ENCODE data around the gene ABHD2. TPM values are rescaled to one million over a fixed set of nuclear protein-coding genes. Genes with fewer than 3 reads are reported as not detected.
A peak's percentile ranks its signal among the peaks of the same experiment; 100 is the strongest.

ABHD2 gene
- polyA plus RNA-seq, 3 donors, result 30.8 to 67.1 (median 37.3) TPM

DNA sequence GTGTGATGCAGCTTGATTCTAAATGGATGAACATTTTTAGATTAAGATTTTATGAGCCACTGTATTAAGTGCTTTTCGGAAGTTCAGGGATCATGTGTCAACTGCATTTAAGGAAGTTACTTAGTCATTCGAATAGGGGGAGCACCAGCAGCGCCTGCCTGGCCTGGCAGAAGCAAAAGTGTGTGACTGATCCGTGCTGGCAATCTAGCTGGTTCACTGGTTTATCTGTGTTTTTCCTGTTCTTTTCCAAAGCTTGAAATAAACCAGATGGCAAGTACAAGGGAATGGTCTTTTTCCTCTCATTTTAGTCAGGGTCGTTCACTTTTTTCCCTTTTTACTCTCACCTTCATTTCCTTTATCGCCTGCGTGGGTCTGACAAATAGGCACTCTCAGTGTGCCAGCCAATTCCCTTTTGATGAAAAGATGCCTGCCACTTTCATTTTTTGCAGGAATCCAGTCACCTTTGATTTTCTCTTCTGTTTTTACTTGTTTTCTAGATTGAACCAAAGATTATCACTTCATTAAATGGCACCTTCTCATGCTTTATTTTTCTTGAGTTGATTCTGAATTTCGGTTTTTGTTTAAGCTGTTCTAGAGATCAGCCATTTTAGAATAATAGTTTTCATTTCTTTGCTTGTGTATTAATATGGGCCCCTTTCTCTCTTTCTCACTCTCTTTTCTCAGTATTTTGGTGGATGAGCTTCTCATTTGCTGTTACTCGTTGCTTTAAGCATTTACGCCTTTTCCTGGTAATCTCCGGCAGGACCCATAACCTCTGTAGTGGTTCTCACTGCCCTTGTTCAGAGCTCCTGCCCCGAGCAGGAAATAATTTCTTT is 2.8 kb downstream of the ABHD2 start:
- H3K9ac ChIP-seq (ENCODE audit: insufficient read depth, low read length, poor library complexity, severe bottlenecking), result peak overlapping the region; percentile 66
- DNase-seq, result peak; percentile 83 to 92 (median 89)
- Mint-ChIP-seq H3K36me3 (peaks cover 18 to 19% of the 10 kb centered on the region in 2 donors), H3K27ac (peak overlapping the region in 3 of 7 donors; percentile 98), H3K4me3 (peak overlapping the region; percentile 69 to 88), H3K27me3 (ENCODE audit: low read depth in 3 of 3) (peaks cover 0 to 1% (median 0%) of the 10 kb centered on the region in 3 donors), H3K4me1 (peaks cover 67% of the 10 kb centered on the region), H3K9me3 (peaks cover 0 to 3% (median 0%) of the 10 kb centered on the region in 7 donors)
- H3K4me2 ChIP-seq (replicated peaks; ENCODE audit: extremely low read depth, low read length, poor library complexity, severe bottlenecking), result peak overlapping the region; percentile 94
- 8% methylated on average over 8 of the region's 12 CpGs for WGBS (ENCODE audit: insufficient coverage)
- peak overlapping the region; percentile 29 to 97 (median 49) for H3K4me3 ChIP-seq (replicated peaks in 1 of 3; ENCODE audit: low read depth in 2 of 3, low read length in 3 of 3)
- peak overlapping the region; percentile 78 to 94 for H3K27ac ChIP-seq (ENCODE audit: low read depth in 1 of 2, low read length in 2 of 2)
- intact Hi-C loops (cut with micrococcal nuclease), result loop anchor here (5.0 kb wide), 2 partner anchors 34 to 36 kb away; no protein-coding TSS in a partner anchor
- no peaks in the 10 kb centered on the region for H3K27me3 ChIP-seq (ENCODE audit: control insufficient read depth in 2 of 2, insufficient read depth in 2 of 2, low read length in 2 of 2)
- H3K9me3 ChIP-seq (replicated peaks in 1 of 2; ENCODE audit: control insufficient read depth in 1 of 2, insufficient read depth in 1 of 2, low read length in 2 of 2), result no peaks in the 10 kb centered on the region
- peaks cover 72% of the 10 kb centered on the region for H3K79me2 ChIP-seq (ENCODE audit: insufficient read depth, low read length)
- H4K20me1 ChIP-seq (ENCODE audit: insufficient read depth, low read length), result no peaks in the 10 kb centered on the region
- H2AFZ ChIP-seq (ENCODE audit: insufficient read depth, low read depth, low read length, poor library complexity, severe bottlenecking), result peak overlapping the region; percentile 35
- TF ChIP-seq, protein P1, sequence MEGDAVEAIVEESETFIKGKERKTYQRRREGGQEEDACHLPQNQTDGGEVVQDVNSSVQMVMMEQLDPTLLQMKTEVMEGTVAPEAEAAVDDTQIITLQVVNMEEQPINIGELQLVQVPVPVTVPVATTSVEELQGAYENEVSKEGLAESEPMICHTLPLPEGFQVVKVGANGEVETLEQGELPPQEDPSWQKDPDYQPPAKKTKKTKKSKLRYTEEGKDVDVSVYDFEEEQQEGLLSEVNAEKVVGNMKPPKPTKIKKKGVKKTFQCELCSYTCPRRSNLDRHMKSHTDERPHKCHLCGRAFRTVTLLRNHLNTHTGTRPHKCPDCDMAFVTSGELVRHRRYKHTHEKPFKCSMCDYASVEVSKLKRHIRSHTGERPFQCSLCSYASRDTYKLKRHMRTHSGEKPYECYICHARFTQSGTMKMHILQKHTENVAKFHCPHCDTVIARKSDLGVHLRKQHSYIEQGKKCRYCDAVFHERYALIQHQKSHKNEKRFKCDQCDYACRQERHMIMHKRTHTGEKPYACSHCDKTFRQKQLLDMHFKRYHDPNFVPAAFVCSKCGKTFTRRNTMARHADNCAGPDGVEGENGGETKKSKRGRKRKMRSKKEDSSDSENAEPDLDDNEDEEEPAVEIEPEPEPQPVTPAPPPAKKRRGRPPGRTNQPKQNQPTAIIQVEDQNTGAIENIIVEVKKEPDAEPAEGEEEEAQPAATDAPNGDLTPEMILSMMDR (IDR thresholded peaks at IDR 0.05), result no peak
- H3K4me1 ChIP-seq (ENCODE audit: control insufficient read depth in 1 of 2, insufficient read depth in 2 of 2, low read length in 2 of 2), result peaks cover 76 to 85% of the 10 kb centered on the region in 2 donors
- peaks cover 0 to 6% of the 10 kb centered on the region in 2 donors for H3K36me3 ChIP-seq (replicated peaks in 1 of 2; ENCODE audit: control insufficient read depth in 1 of 2, insufficient read depth in 2 of 2, low read length in 2 of 2)

DNA sequence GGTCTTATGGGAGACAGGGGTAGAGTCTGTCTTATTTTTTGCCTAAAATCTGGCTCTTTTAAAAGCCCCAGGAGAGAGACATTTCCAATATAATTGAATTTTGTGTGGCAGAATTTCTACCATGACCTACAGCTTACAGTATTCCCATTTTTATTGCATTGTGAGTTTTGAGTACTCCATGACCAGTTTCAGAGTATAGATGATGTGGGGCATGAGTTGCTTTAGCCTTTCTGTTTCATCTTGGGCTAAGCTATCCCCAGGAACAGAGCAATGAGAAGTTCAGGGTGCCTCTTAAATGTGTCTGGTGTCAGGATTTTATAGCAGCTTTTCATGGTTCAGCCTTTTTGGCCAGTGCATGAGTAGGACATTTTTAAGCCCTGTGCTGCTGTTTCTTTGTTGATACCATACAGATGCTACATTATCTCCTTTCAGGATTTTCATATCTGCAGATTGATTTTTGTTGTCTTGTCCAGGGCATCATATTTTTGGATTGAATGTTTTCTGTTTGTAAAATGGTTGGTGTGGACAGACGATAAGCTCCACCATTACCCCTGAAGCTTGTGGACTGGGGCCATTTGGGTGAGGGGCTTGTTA is 3.5 kb downstream of the ABHD2 start:
- Mint-ChIP-seq H3K36me3 (peaks cover 21 to 22% of the 10 kb centered on the region in 2 donors), H3K4me1 (peaks cover 68% of the 10 kb centered on the region), H3K27ac (peak overlapping the region in 3 of 7 donors; percentile 98), H3K27me3 (ENCODE audit: low read depth in 3 of 3) (no peaks in the 10 kb centered on the region), H3K9me3 (peaks cover 0 to 3% (median 0%) of the 10 kb centered on the region in 7 donors), H3K4me3 (peak overlapping the region; percentile 69 to 88)
- Histone ChIP-seq H3K4me3 (replicated peaks in 1 of 3; ENCODE audit: low read depth in 2 of 3, low read length in 3 of 3) (peak overlapping the region; percentile 29 to 97 (median 49)), H3K27me3 (ENCODE audit: control insufficient read depth in 2 of 2, insufficient read depth in 2 of 2, low read length in 2 of 2) (no peaks in the 10 kb centered on the region), H3K4me1 (ENCODE audit: control insufficient read depth in 1 of 2, insufficient read depth in 2 of 2, low read length in 2 of 2) (peaks cover 76 to 86% of the 10 kb centered on the region in 2 donors), H3K27ac (ENCODE audit: low read depth in 1 of 2, low read length in 2 of 2) (peak overlapping the region; percentile 78 to 94), H3K79me2 (ENCODE audit: insufficient read depth, low read length) (peaks cover 79% of the 10 kb centered on the region), H2AFZ (ENCODE audit: insufficient read depth, low read depth, low read length, poor library complexity, severe bottlenecking) (peak overlapping the region; percentile 35), H3K36me3 (replicated peaks in 1 of 2; ENCODE audit: control insufficient read depth in 1 of 2, insufficient read depth in 2 of 2, low read length in 2 of 2) (peaks cover 0 to 10% of the 10 kb centered on the region in 2 donors), H3K9ac (ENCODE audit: insufficient read depth, low read length, poor library complexity, severe bottlenecking) (peak overlapping the region; percentile 66), H4K20me1 (ENCODE audit: insufficient read depth, low read length) (no peaks in the 10 kb centered on the region), H3K9me3 (replicated peaks in 1 of 2; ENCODE audit: control insufficient read depth in 1 of 2, insufficient read depth in 1 of 2, low read length in 2 of 2) (no peaks in the 10 kb centered on the region), H3K4me2 (replicated peaks; ENCODE audit: extremely low read depth, low read length, poor library complexity, severe bottlenecking) (peak overlapping the region; percentile 94)
- intact Hi-C loops (cut with micrococcal nuclease), result loop anchor here (5.0 kb wide), 2 partner anchors 34 to 36 kb away; no protein-coding TSS in a partner anchor
- WGBS (ENCODE audit: insufficient coverage), result no CpG with 5 or more reads among the region's 1 CpG
- DNase-seq, result no peak
- TF ChIP-seq, protein P1 (IDR thresholded peaks at IDR 0.05), result no peak
